Fibroblast of the conjunctiva (primary cell): Measurements from ENCODE around the gene MAP3K1.

ENCODE experiments used
- DNase-seq: peaks from one replicate; pipeline ENCODE4 v3.0.0-alpha.2; 2010; ENCODE audit warnings: low read depth

MAP3K1 gene

GRCh38 chr5:56849671-56850070, 34.3 kb downstream of the MAP3K1 start:
- no peak for DNase-seq

- no peak for DNase-seq
Observed at GRCh38 chr5:56850423-56850822, 35.1 kb downstream of the MAP3K1 start.

DNA sequence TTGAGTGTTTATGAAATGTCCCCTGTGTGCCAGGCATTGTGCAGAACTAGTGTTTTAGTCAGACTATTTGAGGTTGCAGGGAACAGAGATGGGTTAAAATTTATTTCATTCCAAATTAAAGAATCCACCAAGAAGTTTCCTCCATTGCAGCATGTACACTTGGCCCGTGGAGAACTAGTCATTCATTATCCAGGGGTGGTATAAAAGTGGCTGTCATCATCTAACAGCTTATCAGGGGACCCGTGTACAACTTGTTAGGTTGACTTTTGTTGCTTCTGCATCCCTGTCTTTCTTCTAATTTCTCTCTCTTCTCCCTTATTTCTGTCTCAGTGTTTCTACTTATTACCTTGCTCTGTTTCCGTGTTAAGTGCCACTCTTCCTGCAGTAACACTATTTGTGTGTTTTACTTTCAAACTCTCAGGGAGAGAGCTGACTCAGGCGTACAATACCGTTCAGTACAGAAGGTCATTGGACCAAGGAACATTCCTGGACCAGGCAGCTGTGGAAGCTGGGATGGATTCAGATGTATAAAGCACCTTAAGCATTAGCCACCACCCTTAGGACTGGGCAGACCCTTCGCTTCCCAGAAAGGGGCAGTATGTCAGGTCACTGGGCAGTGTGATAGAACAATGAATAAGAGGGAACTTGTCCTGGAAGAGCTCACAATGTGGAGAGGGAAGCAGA, 36.1 kb downstream of the MAP3K1 start:
- no peak for DNase-seq

DNA sequence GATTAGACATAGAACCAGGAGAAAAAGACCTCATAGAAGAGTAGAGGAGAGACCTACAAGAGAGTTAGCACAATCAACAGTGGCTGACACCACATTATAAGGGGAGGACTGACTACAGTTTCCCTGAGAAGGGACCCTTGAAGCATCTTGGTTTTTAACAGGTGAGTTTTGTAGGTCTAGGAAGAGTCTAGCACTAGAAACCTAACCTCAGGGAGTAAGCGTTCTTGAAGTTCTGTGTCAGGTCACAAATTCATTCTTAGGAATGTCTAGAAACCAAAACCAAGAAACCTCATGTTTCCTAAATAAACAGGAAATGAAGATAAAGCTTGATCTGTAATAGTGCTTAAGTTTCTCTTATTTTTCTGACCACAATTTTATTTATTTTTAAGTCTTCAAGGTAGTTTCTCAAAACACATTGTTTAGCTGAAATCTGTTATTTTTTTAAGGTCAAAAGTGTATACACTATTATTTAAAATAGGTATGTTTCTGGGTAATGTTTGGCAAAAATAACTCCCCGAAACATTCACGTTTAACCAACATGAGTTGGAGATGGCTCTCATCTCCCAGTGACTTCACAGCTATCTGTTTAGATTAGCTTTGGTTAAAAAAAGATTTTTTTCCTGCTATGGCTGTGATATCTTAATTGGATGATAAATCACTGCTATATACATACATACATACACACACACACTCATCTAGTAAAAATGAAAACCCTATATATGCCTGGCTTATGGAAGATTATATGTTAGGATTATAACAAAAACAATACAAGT, 37.1 kb downstream of the MAP3K1 start:
- no peak for DNase-seq

DNA sequence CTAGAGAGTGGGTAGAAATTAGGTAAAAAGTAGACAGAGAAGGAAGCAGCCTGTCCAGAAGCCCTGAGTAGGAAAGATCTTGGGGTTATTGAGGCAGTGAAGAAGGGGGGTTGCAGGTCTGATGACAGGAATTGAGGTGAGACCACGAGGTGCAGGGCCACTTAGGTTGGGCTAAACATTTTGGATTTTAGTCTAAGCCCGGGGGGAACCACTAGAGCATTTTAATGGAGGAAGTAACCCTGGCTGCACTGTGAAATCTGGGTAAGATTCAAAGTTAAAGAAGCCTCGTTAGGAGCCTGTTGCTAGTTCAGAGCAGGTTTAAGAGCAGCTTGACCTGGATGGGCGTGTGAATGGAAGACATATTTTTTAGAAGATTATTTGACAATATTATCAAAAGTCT, 38.3 kb downstream of the MAP3K1 start:
- no peak for DNase-seq

GRCh38 chr5:56854920-56855319, 39.6 kb downstream of the MAP3K1 start:
- DNase-seq, result no peak

DNA sequence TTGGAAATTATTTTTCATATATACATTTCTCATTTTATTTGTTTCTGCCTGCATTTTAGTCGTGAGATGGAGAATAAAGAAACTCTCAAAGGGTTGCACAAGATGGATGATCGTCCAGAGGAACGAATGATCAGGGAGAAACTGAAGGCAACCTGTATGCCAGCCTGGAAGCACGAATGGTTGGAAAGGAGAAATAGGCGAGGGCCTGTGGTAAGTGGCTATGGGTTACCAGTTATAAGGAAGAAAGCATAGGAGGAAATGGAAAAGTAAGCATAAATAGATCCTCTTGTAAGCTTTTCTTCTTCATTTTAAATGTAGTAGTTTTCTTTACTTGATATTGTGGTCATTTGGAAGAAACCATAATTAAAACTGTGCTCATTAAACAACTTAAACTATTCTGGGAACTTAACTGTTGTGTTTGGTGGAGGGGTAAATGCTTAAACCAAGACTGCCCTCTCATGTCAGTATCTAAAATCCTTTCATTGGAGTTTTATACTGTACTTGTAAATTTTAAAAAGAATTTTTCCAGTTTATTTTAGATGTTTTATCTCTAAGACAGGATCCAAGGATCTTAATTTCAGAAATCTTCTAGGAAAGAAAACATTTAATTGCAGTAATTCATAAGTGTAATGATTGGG, 41.3 kb downstream of the MAP3K1 start:
- DNase-seq, result no peak

- DNase-seq, result no peak
Observed at GRCh38 chr5:56858777-56859442, 43.6 kb downstream of the MAP3K1 start.

DNA sequence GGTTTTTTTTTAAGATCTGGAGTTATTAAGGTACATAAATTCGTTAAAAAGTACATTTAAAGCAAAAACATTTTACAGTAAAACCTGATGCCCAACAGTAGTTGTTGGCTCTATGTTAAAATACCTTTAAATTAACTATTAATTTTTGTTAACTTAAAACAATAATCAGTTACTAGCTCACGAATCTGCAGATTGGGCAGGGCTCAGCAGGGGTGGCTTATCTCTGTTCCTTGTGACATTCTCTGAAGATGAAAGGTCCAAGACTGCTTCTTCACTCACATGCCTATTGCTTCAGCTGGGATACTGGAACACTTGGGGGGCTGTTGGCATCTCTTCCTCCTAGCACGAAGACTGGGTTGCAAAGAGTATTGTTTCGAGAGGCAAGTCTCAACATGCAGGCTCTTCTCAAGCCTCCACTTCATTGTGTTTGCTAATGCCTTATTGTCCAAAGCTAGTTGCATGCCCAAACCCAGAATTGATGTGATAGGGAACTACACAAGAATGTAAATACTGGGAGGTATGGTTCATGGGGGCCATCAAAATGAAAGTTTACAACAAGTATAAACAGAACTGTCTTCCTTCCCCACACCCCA, 46.6 kb downstream of the MAP3K1 start:
- DNase-seq, result no peak

- DNase-seq, result no peak
Observed at GRCh38 chr5:56862909-56863308, 47.6 kb downstream of the MAP3K1 start.

DNA sequence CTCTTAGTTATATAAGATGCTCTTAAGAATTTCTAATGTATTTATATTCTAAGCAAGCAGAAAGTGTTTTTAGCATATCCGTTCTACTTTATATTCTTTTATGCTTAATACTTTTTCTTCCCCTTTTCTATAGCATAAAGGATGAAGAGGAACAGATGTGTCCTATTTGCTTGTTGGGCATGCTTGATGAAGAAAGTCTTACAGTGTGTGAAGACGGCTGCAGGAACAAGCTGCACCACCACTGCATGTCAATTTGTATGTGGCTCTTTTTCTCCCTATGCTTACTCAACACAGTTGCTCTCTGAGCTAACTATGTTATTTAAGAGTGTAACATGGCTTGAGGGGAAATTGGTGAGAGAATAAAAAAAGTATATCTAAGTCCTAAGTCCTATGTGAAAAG, 56.4 kb downstream of the MAP3K1 start:
- no peak for DNase-seq

DNA sequence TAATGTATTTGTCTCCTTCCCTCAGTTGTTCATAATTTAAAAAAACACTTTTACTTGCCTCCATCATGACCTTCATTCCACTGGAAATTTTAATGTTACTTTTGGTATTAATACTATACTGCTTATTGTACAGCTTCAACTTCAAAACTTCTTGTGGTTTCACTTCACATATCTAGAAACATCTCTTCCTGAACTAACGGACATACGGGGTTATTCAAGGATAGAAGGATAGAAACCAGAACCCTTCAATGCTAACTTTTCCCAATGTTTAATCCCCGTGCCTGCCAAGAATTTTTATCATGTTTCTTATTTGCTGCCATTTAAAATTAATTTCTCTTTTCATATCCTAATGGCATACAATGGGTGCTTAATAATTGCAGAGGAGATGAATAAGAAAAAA, 57.7 kb downstream of the MAP3K1 start:
- DNase-seq, result no peak

DNA sequence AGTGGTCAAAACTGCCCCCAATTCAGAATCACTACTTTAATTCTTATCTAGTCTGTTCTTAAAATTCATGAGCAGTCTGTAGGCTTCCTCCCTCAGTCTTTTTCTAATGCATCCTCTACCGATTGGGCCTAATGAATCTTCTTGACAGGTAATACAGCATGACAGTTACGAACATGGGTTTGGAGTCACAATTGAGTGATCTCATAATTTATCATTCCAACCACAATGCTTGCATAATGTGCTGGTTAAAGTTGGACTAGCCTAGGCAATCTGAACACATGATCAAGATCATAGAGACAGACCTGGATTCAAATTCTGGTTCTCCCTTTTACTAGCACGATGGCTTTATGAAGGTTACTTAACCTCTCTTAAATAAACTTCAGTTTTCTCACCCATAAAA, 61.0 kb downstream of the MAP3K1 start:
- no peak for DNase-seq

DNA sequence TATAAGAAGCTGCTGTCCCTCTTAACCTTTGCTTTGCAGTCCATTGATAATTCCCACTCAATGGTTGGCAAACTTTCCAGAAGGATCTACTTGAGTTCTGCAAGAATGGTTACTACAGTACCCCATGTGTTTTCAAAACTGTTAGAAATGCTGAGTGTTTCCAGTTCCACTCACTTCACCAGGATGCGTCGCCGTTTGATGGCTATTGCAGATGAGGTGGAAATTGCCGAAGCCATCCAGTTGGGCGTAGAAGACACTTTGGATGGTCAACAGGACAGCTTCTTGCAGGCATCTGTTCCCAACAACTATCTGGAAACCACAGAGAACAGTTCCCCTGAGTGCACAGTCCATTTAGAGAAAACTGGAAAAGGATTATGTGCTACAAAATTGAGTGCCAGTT, 66.2 kb downstream of the MAP3K1 start:
- DNase-seq, result no peak

DNA sequence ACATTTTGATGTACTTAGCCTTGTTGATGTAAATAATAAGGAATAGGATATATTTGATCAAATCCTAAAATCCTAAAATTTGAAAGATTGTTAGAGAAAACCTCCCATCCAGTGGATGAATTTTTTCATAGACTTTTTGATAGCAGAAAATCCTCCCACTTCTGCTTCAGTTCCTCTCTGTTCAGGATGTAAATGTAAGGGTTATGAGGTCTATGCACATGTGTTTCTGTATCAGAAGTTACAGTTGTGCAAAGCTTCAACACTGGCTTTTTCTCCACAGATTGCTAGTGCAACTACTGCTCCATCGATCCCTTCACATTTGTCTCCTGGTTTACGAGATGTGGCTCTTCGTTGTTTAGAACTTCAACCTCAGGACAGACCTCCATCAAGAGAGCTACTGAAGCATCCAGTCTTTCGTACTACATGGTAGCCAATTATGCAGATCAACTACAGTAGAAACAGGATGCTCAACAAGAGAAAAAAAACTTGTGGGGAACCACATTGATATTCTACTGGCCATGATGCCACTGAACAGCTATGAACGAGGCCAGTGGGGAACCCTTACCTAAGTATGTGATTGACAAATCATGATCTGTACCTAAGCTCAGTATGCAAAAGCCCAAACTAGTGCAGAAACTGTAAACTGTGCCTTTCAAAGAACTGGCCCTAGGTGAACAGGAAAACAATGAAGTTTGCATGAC, 78.1 kb downstream of the MAP3K1 start:
- DNase-seq, result no peak

- DNase-seq, result no peak
Observed at GRCh38 chr5:56896763-56897162, 81.4 kb downstream of the MAP3K1 start.

- DNase-seq, result no peak
Observed at GRCh38 chr5:56898213-56898612, 82.9 kb downstream of the MAP3K1 start.

DNA sequence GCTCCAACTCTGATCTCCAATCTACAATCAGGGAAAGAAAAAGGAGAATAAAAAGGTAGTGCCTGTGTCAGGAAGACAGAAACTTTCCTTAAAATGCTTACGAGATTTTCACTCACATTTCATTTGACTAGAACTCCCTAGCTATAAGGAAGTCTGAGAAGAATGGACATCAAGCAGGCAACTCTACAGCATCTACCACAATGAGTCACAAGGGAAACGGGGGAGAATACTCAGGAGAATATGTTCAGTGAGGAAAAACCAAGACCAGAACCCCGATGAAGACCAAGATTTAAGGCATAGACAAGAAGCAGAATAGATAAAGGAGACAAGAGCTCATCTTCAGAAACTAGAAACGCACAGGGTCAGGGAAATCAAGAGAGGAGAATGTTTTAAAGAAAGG, 85.0 kb downstream of the MAP3K1 start:
- DNase-seq, result no peak

DNA sequence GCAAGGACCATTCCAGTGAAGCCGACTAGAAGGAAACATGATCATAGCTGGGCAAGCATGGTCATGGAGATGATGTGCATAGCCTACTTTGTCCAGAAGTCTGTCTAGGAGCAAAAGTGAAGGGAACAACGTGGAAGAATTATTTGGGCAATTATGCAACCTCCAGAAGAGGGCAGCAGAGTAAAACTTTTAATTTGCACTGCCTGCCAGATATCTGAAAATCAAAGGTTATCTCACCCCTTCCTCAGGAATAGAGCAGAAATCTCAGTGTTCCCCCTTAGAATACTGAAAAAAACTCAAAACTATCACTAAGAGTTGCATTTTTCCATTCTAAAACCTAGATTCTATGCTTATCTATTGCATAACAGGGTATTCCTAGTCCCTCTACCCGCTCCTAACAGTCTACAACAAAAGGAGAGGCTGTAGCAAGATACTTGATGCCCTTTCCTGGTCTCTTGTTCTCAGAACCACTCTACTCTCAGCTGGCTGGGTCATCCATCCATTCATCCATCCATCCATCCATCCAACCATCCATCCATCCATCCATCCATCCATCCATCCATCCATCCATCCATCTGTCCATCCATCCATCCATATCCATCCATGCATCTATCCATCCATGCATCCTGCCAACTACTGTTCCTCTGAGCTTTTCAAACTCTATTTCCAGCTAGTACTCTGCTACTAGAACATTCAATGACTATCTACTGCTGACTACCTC, 85.7 kb downstream of the MAP3K1 start:
- peak; percentile 32 for DNase-seq

DNA sequence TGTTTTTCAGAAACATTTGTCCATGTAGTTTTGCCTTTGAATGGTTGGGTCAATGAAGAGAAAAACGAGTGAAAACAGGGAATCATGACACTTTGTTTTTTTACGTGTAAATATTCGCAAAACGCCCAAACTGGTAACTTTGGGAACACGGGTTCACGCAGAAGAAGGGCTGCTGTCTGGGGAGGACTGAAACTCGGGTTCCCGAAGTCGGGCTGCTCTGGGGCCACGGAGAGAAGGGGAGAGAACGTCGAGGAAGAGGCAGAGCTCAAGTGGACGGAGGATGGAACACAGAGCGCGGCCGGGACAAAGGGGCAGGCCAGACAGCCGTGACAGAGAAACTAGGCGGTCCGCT, 93.6 kb downstream of the MAP3K1 start:
- no peak for DNase-seq
